Epithelial cell of proximal tubule (primary cell): ENCODE data around the gene CTU2. TPM values are rescaled to one million over a fixed set of nuclear protein-coding genes. Genes with fewer than 3 reads are reported as not detected.
"Not testable (repeated sequence)": the region's sequence is repeated elsewhere in the genome, so short reads cannot be mapped to it uniquely, and the experiment has no call there.

Source experiments
- DNase-seq: peaks from one replicate; pipeline ENCODE4 v3.0.0-alpha.2; 2011; ENCODE audit warnings: low read depth
- H3K4me3 ChIP-seq: 2 replicates; pipeline ENCODE4 v1.5.1; 2011; ENCODE audit warnings: low read depth, mild to moderate bottlenecking, low read length
- total RNA-seq: library from RNA; depleted of rRNA; stranded (reverse); fragments of >200 nt; gene quantifications from 2 replicates; pipeline ENCODE4 v1.2.3, GENCODE V29; 2015
- TF ChIP-seq, protein P1 (sequence below): conservative IDR thresholded peaks from 2 replicates; pipeline ENCODE4 v1.5.1; 2012; ENCODE audit warnings: low read depth, mild to moderate bottlenecking, low read length

The CTU2 gene
- total RNA-seq, 1 donor from 2014 or later = 9.3 TPM

GRCh38 chr16:88662843-88663606 lies 43.3 kb upstream of the CTU2 start, which contains the start of gene MVD:
Gene MVD, minus strand, starts transcription at chr16:88663091. Its CDS starts 11 bp downstream, at chr16:88663080.
- DNase-seq = peak; percentile 63
- TF ChIP-seq, protein P1, sequence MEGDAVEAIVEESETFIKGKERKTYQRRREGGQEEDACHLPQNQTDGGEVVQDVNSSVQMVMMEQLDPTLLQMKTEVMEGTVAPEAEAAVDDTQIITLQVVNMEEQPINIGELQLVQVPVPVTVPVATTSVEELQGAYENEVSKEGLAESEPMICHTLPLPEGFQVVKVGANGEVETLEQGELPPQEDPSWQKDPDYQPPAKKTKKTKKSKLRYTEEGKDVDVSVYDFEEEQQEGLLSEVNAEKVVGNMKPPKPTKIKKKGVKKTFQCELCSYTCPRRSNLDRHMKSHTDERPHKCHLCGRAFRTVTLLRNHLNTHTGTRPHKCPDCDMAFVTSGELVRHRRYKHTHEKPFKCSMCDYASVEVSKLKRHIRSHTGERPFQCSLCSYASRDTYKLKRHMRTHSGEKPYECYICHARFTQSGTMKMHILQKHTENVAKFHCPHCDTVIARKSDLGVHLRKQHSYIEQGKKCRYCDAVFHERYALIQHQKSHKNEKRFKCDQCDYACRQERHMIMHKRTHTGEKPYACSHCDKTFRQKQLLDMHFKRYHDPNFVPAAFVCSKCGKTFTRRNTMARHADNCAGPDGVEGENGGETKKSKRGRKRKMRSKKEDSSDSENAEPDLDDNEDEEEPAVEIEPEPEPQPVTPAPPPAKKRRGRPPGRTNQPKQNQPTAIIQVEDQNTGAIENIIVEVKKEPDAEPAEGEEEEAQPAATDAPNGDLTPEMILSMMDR = peak; percentile 4
- peak within 1 kb of the TSS; percentile 98 for H3K4me3 ChIP-seq

- no peak overlapping the region for H3K4me3 ChIP-seq
- TF ChIP-seq, protein P1 = no peak
- DNase-seq = no peak
These were observed 41.2 kb upstream of the CTU2 start for GRCh38 chr16:88665148-88665547.

- TF ChIP-seq, protein P1 = no peak
- no peak overlapping the region for H3K4me3 ChIP-seq
- no peak for DNase-seq
These were observed 40.7 kb upstream of the CTU2 start for GRCh38 chr16:88665570-88665969.

GRCh38 chr16:88667461-88667860 lies 38.8 kb upstream of the CTU2 start:
- no peak for DNase-seq
- TF ChIP-seq, protein P1 = no peak

GRCh38 chr16:88669493-88669892 lies 36.8 kb upstream of the CTU2 start:
- H3K4me3 ChIP-seq, DNase-seq: not testable (repeated sequence)

More at GRCh38 chr16:88667461-88667860, 38.8 kb upstream of the CTU2 start:
- no peak overlapping the region for H3K4me3 ChIP-seq

DNA sequence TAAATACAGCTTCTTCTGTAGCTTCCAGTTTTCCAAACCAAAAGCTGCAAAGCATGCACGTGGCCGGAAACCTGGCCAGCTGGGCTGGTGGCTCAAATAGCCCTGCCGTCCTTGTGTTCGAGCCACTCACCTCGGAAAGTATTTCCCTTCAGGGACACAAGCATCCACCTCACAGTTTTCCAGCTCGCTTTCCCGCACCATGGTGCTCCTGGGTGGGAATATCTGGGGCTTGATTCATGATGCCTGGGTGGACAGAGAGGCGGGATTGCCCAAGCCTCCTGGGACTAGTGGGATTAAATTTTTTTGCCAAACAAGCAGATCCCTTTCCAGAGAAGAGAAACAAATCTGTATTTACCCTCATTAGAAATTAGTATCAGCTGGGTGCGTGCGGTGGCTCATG lies 36.3 kb upstream of the CTU2 start:
- DNase-seq = no peak
- TF ChIP-seq, protein P1 = no peak
- H3K4me3 ChIP-seq = no peak overlapping the region

DNA sequence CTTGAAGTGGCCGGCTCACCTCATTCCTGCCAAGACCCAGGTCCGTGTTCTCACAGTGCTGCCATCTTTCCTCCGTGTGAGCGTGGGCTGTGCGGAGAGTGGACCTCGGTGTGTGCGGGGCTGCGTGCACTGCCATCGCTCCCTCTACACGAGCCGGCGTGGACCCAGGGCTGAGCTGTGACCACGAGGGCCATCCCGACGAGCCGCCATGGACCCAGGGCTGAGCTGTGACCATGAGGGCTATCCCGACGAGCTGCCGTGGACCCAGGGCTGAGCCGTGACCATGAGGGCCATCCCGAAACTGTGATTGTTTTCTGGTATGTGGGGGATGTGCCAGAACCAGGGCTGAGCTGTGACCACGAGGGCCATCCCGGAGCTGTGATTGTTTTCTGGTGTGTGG lies 34.5 kb upstream of the CTU2 start:
- no peak for DNase-seq
- TF ChIP-seq, protein P1 = no peak

More for the DNA sequence above, 34.5 kb upstream of the CTU2 start:
- no peak overlapping the region for H3K4me3 ChIP-seq
